HTR-8/SVneo (cell line): ENCODE measurements around the gene DDC.
"Not testable (repeated sequence)": the region's sequence is repeated elsewhere in the genome, so short reads cannot be mapped to it uniquely, and the experiment has no call there.

Experiments
- DNase-seq: peaks from one replicate; pipeline ENCODE4 v3.0.0; 2011; ENCODE audit warnings: low spot score, mixed read lengths; ENCODE audit not compliant: insufficient read length
- FAIRE-seq: peaks from 2 replicates; lab custom pipeline; 2011; peaks lifted over from hg19 to GRCh38; lab: Jason Lieb, UNC

The DDC gene

DNA sequence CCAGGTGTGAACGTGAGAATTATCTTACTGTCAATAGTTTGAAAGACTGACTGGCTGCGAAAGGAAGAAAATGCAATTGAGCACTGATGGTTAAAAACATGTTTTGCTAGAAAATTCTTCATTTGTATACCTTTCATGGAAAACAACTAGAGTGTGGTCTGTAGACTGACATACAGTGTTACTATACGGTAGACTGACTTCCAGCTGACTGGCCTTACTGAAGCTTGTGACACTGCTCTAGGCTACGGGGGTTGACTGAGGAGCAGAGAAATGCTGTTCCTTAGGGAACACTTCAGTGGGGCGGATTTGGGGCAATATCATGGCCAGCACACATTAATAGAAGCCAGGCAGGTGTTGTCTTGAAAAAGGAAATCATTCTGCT lies 25.9 kb upstream of the DDC start:
- no peak for FAIRE-seq

DNA sequence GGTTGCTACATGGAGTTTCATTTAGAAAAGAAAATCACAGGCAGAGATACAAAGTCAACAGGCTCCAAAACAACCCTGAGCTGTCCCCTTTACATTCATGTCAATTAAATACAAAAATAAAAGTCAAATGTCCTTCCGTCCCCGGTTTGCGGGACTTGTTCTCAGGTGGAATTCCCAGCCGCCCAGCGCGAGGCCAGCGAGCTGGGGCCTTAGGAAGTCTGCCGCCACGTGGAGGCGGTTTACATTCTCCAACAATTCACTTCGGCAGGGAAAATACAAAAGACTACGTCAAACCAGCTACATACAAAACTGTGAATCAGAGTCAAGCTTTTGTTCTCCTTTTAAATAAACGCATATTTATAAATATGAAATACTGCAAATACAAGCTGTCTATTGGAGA lies 25.3 kb upstream of the DDC start:
- FAIRE-seq = no peak
- no peak for DNase-seq

More for the DNA sequence above, 25.9 kb upstream of the DDC start:
- no peak for DNase-seq

DNA sequence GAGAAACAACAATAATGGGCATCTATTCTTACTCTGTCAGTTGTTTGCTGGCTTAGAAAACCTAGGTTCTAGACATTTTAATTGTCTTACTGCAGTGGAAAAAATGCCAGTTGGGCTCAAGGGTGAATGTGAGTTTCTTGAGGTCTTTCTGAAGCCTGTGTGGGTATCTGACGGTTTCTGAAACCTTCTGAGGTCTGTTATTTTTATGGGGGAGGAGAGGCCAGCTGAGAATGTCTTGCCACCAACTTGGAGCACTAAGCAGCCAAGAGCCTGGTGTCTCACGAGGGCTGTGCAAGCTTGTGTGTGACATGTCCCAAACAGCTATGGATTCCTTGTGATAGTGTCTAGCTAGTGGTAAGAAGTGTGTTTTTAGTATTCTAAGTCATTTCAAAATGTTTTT lies 24.2 kb upstream of the DDC start:
- DNase-seq (no peak), FAIRE-seq (no peak)

DNA sequence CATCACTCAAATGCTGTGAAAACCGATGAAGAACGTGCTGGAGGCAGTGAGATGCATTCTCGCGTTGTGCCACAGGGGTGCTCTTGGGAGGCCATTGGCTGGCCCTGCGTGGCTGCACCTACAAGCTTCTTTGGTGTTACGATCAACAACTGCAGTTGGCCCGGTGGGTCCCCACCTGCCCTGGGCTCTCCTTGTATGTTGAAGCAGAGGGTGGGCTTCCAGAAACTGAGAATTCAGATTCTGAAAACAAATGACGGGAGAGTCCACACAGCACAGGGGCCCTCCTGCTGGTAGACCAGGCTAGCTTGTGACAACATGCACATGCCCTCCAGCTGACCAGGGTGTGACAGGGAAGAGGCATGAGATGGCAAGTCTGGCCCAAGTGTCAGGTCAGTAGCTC lies 23.7 kb upstream of the DDC start:
- FAIRE-seq (no peak), DNase-seq (no peak)

DNA sequence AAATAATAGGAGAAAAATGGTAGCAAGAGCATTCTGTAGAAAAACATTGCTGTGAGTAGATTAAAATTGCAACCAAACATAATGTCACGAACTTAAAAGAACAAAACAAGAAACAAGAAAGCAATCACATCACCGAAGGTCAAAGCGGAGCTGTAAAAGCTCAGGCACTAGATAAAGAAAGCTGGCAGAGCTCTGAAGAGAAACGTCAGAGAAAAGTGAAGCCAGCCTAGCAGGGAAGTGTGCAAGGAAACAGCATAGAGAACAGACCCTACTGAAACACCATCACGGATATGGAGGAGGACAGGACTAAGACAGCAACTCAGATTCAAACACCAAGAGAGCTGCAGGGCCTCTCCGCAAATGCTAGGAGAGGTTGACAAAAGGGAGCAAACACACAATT lies 22.5 kb upstream of the DDC start:
- DNase-seq (no peak), FAIRE-seq (no peak)

DNA sequence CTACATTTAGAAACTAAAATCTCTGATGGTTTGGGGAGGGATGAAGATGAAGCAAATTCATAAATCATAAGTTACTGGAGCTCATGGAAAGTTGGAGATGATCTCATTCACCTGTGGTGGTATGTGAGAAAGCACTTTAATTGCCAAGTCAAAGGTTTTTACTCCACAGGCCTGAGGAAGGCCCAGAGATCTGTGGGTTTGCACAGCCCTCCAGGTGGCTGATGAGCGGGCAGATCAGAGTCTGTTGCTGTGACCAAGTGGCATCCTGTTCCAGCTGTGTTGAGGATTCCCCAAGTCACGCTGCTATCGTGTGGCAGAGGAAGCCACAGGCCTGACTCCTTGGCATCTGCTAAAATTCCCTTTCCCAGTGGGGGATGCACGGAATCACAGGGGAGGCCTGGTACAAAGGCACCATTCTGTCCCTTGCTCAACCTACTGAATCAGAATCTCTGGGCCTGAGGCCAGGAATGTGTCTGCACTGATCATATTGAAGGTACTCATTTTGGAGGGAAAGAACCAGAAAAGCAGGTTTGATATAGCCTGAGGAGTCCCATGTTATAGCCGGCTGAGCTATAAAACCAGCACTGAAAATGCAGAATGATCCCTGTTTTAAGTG lies 19.7 kb upstream of the DDC start:
- FAIRE-seq = no peak
- DNase-seq = no peak

DNA sequence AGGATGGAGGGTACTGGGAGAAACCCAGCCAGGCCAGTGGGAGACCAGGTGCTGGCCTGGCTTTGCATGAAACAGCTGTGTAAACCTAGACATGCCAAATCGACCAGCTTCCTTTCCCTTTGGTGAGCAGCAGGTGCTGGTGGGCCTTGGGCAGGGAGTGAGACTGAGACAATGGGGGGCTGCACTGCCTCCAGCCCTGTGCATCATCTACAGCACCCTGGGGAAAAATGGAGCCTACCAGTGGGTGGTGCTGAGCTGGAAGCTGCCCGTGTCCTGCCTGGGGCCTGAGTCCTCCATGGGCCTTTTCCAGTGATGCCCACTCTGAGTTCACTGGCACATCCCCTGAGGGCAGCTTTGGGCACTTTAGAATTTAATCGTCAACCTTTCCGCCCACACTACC lies 19.2 kb upstream of the DDC start:
- no peak for DNase-seq
- FAIRE-seq = no peak

DNA sequence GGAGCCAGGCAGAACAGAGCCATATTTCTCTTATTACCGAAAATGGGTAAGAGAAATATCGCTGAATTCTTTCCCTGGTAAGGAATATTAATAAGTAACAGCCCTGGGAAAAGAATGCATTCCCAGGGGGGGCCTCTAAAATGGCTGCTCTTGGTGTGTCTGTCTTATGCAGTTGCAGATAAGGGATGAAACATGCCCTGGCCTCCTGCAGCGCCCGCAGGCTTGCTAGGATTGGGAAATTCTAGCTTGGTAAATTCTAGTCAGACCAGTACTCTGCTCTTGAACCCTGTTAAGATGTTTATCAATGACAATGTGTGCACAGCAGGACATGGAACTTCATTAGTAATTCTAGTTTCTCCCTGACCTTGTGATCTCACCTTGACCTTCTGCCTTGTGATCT lies 18.1 kb upstream of the DDC start:
- FAIRE-seq, DNase-seq: not testable (repeated sequence)

DNA sequence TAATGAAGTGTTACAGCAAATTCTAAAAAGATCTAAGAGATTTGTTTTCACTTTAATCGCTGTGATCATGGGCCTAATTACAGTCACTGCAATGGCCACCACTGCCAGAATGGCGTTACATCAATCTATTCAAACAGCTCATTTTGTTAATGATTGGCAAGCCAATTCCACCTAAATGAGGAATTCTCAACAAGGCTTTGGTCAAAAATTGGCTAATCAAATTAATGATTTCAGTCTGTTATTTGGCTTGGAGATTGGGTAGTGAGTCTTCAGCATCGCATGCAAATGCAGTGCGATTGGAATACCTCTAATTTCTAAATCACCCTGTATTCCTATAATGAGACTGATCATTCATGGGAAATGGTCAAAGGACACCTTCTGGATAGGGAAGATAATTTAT lies 17.1 kb upstream of the DDC start:
- not testable (repeated sequence) for FAIRE-seq, DNase-seq

DNA sequence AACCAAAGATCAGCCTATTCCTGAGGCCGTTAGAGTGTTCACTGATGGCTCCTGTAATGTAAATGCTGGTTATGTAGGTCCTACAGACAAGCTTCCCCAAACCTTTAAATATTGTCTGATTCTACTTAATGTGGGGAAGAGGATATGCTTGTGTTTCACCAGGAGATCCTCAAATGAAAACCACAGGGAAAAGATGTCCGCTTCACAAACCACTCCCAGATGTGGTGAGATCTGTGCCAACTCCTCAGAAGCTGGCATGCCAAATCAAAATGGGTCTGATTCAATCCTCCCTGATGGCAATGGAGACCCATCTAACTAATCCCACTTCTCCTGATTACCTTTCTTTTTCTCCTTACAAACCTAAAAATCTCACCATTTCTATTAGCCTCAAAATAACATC lies 15.5 kb upstream of the DDC start:
- FAIRE-seq, DNase-seq: not testable (repeated sequence)

DNA sequence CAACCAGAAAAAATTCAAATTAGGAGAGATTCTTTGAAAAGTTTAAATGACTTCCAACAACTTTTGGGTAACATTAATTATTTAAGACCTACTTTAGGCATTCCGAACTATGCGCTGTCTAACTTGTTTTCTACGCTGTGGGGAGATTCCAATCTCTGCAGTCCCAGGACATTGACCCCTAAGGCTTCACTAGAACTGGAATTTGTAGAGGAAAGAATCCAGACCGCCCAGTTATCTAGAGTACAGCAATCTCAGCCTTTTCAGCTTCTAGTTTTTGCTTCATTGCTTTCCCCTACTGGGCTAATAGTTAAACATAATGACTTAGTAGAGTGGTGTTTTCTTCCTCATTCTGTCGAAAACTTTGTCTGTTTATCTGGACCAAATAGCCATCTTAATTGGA lies 14.9 kb upstream of the DDC start:
- DNase-seq (no peak), FAIRE-seq (no peak)

DNA sequence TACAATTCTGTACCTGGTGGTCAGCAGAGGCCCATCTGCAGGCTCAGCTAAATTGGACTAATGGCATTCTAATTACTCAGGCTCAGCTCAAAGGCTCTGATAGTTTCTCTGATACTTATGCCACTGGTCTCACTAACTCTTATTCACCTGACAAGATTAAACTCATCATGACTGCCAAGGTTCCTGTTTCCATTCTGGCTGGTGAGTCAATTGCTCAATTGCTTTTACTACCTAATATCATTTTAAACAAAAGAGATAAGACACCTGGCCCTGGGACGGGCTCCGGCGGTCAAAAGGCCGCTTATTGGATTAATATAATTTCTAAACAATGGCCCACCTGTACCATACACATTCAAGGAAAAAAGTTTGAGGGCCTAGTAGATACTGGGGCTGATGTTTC lies 12.9 kb upstream of the DDC start:
- FAIRE-seq, DNase-seq: not testable (repeated sequence)

DNA sequence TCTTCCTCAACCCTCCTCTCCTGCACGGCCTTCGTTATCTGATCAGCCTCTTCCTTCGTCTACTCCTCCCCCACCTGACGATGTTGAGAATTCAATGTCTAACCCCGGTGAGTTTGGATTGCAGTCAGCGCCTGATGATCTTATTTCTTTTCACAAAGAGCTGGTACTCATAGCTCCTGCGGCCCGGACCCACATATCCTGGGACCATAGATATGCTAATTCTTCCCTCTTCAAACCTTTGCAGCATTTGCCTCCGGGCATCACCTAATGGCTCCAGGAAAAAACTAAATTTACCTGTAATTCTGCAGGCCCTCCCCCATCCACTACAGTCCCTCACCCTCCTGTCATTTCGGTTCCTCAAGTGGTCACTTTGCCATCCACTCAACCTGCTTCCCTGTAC lies 12.4 kb upstream of the DDC start:
- DNase-seq = no peak
- FAIRE-seq = no peak

DNA sequence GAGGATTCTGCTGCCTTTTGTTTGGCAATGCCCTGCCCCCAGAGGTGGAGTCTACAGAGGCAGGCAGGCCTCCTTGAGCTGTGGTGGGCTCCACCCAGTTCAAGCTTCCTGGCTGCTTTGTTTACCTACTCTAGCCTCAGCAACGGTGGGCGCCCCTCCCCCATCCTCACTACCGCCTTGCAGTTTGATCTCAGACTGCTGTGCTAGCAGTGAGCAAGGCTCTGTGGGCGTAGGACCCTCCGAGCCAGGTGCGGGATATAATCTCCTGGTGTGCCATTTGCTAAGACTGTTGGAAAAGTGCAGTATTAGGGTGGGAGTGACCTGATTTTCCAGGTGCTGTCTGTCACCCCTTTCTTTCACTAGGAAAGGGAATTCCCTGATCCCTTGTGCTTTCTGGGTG lies 11.2 kb upstream of the DDC start:
- DNase-seq = not testable (repeated sequence)

DNA sequence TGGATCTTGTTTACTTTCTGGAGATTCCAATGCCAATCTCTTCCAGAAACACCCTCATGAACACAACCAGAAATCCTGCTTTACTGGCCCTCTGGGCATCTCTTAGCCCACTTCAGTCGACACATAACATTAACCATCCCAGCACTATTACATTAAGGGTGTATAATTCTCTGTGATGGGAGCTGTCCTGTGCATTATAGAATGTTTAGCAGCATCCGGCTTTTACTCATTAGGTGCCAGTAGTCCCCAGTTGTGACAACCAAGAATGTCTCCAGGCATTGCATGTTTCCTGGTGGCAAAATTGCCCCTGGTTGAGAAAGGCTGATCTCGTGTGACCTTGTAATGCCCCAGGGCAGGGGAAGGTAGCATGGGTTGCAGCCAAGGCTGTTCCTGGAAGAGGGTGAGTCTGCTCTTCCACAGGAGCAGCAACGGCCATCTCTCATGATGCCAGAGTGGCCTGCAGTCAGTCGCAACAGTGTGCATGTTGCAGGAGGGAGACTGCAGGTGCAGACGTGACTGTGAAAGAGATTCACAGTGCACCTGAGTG lies 2.6 kb upstream of the DDC start:
- DNase-seq (no peak), FAIRE-seq (no peak)

More for the DNA sequence above, 11.2 kb upstream of the DDC start:
- FAIRE-seq = not testable (repeated sequence)

DNA sequence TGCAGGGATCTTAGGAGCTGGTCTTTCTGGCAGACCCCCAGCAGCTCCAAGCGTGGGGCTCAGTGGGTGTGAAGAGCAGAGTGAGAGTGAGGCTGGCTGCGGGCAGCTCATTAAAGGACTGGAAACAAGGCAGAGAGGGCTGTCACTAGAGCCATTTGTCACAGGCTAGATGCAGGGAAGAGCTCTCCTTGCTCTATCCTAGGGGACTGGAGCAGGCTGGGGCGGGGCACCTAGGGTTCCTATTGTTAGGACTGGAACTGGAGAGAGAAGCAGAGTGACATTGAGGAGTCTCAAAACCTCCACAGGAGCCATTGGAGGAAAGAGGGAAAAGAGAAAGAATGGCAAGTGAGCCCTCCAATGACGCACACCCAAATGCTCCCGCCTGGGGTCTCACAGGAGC lies 772 bp upstream of the DDC start:
- DNase-seq (no peak), FAIRE-seq (no peak)

DNA sequence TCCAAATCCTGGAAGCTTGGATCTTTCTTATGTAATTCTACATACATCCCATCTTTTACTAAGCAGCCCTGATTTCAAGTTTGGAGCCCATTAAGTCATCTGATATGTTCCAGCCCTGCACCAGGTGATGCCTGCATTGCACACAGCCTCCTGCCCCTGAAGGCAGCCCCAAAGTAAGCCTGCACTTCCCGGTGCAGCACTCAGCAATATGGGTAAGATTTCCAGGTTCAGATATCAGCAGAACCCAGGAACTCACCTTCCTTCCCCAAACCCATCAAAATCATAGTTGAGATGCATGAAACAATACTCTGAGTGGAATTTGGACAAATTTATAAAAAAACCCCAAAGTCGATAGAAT lies 333 bp upstream of the DDC start:
- DNase-seq = no peak
- no peak for FAIRE-seq

DNA sequence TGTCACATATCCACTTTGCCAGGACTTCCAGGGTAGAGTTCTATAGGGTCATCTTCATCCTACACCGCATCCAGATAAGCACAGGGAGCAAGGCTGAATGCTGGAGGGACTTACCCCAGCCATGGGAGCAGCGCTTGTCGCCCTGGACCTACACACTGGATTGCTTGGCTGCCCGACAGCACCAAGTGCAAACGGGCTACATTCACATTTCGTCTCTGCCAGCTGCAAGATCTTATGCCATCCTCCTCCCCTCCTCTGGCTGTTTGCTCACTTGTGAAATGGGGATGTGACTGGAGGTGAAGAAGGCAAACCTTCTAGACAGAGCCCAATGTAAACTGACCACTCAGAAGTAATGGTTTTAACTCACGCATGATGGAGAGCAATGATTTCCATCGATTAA lies 1.0 kb downstream of the DDC start:
- FAIRE-seq (no peak), DNase-seq (no peak)

DNA sequence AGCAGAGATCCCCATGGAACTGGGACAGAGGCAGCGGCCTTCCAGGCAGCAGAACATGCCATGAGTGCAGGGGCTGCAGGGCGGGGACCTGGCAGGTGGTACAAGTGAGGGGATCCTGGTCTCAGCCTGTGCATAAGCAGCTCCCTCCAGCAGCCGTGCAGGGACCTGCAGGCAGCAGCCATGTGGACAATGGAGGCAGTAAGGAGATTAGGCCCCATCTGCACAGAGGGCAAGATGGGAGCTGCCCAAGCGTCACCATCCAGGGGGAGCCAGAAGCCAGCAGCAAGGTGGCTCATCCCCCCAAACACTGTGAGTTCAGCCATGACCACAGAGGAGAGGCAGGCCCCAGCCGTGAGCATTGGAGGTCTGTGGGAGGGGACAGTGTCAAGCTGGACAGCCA lies 3.1 kb downstream of the DDC start:
- DNase-seq (no peak), FAIRE-seq (no peak)

DNA sequence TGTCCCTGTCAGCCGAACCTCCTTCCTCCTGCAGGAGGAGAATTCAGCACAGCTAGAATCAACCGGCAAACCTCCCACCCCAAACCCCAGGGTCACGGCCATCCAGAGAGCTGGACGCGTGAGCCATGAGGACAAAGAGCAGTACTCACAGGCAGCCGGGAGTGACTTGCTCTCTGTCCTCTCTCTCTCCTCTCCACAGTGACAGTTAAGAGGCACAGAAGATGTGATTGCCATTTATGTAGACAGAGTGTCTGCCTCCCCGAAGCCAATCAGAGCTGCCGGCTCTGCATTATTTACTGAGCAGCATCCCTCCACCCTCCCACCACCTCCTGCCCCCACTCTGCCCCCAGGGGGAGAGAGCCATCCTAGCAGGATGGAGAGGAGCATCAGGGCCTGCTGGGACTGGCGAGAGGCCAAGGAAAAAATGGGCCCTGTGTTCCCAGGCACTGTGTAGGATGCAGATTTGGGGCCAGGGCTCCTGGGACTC lies 4.3 kb downstream of the DDC start:
- FAIRE-seq (no peak), DNase-seq (no peak)

DNA sequence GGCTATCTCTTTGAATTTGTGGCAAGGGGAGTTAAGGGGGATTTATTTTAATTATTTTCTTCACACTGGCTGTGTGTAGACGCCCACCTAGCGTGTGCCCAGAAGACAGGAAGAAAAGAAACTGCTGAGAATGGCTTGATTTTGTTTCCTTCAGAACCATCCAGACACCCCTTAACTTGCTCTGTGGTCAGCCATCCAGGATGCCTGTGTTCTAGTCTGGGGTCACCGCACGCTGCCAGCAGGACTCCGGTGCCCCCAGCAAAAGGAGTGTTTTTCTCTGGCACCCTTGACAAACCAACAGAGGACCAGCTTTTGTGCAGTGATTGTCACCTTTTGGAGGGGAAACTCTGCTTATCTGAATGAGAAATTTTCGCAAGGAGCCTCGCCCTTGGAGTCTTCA lies 5.3 kb downstream of the DDC start:
- FAIRE-seq (no peak), DNase-seq (no peak)

DNA sequence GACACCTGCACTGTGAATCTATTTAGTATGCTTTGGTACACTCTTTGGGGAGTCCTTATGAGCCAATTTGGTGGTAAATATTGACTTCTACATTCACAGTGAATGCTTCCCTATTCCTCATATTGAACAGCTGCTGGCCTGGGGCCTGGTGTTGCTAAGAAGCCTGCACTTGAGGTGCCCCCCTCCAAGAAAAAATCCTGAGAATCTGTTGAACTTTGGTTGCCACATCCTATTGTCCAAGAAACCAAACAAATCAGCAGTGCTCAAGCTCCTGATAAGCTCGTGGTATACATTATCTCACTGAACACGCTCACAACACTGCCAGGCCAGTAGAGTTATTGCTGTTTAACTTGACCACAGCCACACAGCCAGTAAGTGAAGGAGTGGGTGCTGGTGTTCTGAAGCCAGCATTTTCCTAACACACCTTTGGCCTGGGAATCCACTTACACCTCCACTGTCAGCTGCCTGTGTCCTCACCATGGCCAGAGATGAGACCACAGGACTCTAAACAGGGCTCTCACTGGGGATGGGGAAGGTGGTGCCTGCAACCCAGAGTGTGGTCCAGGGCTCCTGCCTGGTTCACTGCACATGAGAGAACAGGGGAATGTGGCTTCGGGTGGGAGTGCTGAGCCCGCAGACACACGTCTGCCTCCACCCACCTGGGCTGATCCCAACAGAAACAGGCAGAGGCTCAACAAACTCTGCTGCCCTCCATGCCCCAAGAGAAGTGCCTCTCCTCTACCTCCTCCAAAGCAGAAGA lies 6.7 kb downstream of the DDC start:
- FAIRE-seq = no peak
- DNase-seq = no peak
